ENCODE data around the gene TSN.

TSN gene

DNA sequence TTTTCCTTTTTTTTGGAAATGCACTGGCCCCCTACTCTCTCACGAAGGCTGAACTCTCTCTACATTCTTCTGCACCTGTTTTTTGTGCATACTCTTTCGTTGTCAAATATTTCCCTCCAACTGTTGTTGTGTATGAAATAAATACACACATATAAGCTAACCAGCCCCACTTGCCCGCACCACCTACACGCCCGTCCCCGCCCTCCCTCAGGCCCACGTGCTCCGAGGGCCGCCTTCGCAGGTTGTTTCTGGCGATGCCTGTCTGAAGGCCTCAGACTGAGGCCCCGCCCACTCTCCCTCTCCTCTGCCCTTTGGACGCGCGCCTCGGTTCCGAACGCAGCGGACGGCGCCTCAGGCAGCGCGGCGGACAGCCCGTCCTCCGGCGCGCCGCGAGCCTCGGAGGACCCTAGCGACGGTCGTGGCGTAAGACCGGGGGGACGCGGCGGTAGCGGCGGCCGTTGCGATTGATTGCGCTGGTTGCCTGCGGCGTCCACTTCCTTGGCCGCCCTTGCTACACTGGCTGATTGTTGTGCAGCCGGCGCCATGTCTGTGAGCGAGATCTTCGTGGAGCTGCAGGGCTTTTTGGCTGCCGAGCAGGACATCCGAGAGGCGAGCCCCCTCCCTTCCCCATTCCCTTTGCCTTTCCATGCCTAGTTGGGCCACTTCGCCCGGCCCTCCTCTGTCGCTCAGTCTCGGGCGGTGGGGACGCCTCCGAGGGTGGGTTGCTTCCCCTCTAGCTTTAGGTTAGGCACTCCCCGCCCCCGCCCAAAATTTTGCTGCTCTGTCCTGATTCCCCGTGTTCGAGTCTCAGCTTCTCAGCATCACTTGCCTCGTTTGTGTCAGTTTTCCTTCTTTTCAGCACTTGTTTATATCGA, at the start of gene TSN:
Gene TSN, plus strand, starts transcription at position 415 of the 875 bp plus-strand sequence. Its CDS starts 129 bp downstream, at position 544.
- H3K4me3 ChIP-seq (replicated peaks; ENCODE audit: low read depth, low read length) = peak within 1 kb of the TSS; percentile 98
- peak; percentile 99 for DNase-seq (ENCODE audit: extremely low read depth, insufficient read length)
- H3K36me3 ChIP-seq (ENCODE audit: control insufficient read depth, insufficient read depth, low read length) = peaks cover 2% of the 10 kb centered on the region
- H3K27me3 ChIP-seq (replicated peaks; ENCODE audit: control insufficient read depth, insufficient read depth, low read length) = no peaks in the 10 kb centered on the region
- TF ChIP-seq, protein P1, sequence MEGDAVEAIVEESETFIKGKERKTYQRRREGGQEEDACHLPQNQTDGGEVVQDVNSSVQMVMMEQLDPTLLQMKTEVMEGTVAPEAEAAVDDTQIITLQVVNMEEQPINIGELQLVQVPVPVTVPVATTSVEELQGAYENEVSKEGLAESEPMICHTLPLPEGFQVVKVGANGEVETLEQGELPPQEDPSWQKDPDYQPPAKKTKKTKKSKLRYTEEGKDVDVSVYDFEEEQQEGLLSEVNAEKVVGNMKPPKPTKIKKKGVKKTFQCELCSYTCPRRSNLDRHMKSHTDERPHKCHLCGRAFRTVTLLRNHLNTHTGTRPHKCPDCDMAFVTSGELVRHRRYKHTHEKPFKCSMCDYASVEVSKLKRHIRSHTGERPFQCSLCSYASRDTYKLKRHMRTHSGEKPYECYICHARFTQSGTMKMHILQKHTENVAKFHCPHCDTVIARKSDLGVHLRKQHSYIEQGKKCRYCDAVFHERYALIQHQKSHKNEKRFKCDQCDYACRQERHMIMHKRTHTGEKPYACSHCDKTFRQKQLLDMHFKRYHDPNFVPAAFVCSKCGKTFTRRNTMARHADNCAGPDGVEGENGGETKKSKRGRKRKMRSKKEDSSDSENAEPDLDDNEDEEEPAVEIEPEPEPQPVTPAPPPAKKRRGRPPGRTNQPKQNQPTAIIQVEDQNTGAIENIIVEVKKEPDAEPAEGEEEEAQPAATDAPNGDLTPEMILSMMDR (IDR thresholded peaks at IDR 0.05; ENCODE audit: insufficient read depth, low read length, poor library complexity, severe bottlenecking) = no peak

- TF ChIP-seq, protein P1 (IDR thresholded peaks at IDR 0.05; ENCODE audit: insufficient read depth, low read length, poor library complexity, severe bottlenecking) = no peak
- no peaks in the 10 kb centered on the region for H3K36me3 ChIP-seq (ENCODE audit: control insufficient read depth, insufficient read depth, low read length)
- H3K27me3 ChIP-seq (replicated peaks; ENCODE audit: control insufficient read depth, insufficient read depth, low read length) = no peaks in the 10 kb centered on the region
- DNase-seq (ENCODE audit: extremely low read depth, insufficient read length) = no peak
- no peak overlapping the region for H3K4me3 ChIP-seq (replicated peaks; ENCODE audit: low read depth, low read length)
Observed at GRCh38 chr2:121705958-121706357, 49.5 kb upstream of the TSN start.

DNA sequence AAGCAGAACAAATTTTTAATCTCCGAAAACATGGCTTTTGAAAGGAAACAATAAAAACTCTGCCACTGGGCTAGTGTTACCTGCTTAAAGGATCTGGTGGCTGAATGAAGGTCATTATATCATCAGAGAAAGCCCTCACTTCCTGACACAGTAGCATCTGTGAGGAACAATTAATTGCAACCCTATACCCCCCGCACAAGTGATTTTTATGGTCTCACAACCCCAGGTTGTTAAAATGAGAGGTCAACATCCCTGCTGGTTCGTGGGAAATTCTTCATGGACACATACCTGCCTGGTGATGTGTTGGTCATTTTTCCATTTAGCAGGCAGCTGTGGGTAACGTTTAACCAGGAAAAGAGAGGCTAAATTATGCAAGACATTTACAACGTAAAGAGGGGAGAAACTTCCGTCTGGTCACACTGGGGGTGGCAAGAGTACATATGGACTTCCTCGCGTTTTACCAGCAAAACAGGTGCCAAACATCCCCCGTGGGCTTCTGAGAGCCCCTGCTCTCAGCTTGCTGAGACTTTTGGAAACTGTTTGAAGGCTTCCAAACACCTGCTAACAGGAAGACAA, 48.0 kb upstream of the TSN start:
- no peak overlapping the region for H3K4me3 ChIP-seq (replicated peaks; ENCODE audit: low read depth, low read length)
- H3K27me3 ChIP-seq (replicated peaks; ENCODE audit: control insufficient read depth, insufficient read depth, low read length) = no peaks in the 10 kb centered on the region
- no peaks in the 10 kb centered on the region for H3K36me3 ChIP-seq (ENCODE audit: control insufficient read depth, insufficient read depth, low read length)
- TF ChIP-seq, protein P1 (IDR thresholded peaks at IDR 0.05; ENCODE audit: insufficient read depth, low read length, poor library complexity, severe bottlenecking) = no peak
- DNase-seq (ENCODE audit: extremely low read depth, insufficient read length) = no peak

DNA sequence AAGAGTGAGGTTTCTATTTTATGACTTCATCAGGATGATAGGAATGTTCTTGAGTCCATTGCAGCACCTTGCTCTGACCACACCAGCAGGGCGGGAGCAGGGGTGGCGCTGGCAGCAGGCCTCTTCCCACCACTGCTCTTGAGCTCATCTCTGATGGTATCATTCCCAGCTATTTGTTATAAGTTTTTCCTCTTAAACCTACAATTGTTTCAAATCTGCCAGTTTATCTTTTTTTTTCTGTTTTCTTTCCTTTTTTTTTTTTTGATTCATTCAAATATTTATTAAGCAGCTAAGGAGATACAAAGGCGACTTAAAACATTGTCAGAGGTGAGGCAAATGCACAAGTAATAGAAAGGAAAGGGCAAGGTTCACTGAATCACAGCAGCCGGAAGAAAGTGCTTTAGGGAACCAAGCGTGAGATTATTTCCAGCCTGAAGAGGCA, 47.5 kb upstream of the TSN start:
- H3K4me3 ChIP-seq (replicated peaks; ENCODE audit: low read depth, low read length) = no peak overlapping the region
- no peak for DNase-seq (ENCODE audit: extremely low read depth, insufficient read length)
- no peaks in the 10 kb centered on the region for H3K36me3 ChIP-seq (ENCODE audit: control insufficient read depth, insufficient read depth, low read length)
- H3K27me3 ChIP-seq (replicated peaks; ENCODE audit: control insufficient read depth, insufficient read depth, low read length) = no peaks in the 10 kb centered on the region
- TF ChIP-seq, protein P1 (IDR thresholded peaks at IDR 0.05; ENCODE audit: insufficient read depth, low read length, poor library complexity, severe bottlenecking) = no peak

DNA sequence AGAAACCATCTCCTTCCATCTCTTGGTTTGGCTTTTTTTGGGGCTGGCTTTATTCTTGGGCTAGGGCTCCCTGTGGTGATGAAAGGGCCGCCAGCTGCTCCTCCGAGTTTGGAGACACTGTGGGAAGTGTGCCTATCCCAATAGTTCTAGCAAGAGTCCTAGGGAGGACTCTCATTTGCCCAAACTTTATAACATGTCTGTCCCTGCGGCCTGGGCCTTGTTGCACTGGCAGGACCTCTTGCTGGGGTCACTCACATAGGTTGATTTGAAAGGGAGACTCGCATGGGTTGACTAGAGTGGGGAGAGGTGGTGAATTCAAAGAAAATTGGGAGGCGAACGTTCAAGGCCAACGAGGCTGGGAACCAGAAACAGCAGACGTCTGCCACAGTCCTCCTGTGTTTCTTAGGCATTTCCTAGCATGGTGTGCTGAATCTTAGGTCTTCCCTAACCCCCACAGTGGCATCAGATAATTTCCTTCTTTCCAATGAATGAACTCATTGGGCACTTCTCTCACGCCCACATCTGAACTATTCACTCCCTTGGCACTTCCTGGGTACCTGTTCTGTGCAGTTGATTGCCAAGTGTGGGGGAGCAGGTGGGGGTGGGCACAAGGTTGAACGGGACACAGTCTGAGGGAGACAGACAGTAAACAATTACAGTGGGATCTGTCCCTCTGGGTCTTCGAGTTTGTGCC, 45.5 kb upstream of the TSN start:
- H3K27me3 ChIP-seq (replicated peaks; ENCODE audit: control insufficient read depth, insufficient read depth, low read length) = no peaks in the 10 kb centered on the region
- no peak overlapping the region for H3K4me3 ChIP-seq (replicated peaks; ENCODE audit: low read depth, low read length)
- TF ChIP-seq, protein P1 (IDR thresholded peaks at IDR 0.05; ENCODE audit: insufficient read depth, low read length, poor library complexity, severe bottlenecking) = no peak
- DNase-seq (ENCODE audit: extremely low read depth, insufficient read length) = no peak
- no peaks in the 10 kb centered on the region for H3K36me3 ChIP-seq (ENCODE audit: control insufficient read depth, insufficient read depth, low read length)

Data from GM06990 (cell line).